ENCODE results near the gene ULK1. TPM values are rescaled to one million over a fixed set of nuclear protein-coding genes. Genes with fewer than 3 reads are reported as not detected.
"Not testable (repeated sequence)": the region's sequence is repeated elsewhere in the genome, so short reads cannot be mapped to it uniquely, and the experiment has no call there.

ULK1 gene
- total RNA-seq, 1 donor from 2014 or later = 156 TPM

- H3K9me3 ChIP-seq = no peaks in the 10 kb centered on the region
- no peak overlapping the region for H3K27ac ChIP-seq
- no peak for DNase-seq (ENCODE audit: low spot score in 2 of 2)
- H3K36me3 ChIP-seq = no peaks in the 10 kb centered on the region
- H3K4me1 ChIP-seq = no peaks in the 10 kb centered on the region
- no peak for TF ChIP-seq CTCF (IDR thresholded peaks at IDR 0.05)
- intact Hi-C loops (cut with DNase I) = no loop called here
- H3K27me3 ChIP-seq = no peaks in the 10 kb centered on the region
- no peak overlapping the region for H3K4me3 ChIP-seq
Observed at GRCh38 chr12:131867891-131868675, 26.3 kb upstream of the ULK1 start.

- no peak for DNase-seq (ENCODE audit: low spot score in 2 of 2)
- no peak overlapping the region for H3K4me3 ChIP-seq
- no peaks in the 10 kb centered on the region for H3K9me3 ChIP-seq
- H3K27ac ChIP-seq = no peak overlapping the region
- intact Hi-C loops (cut with DNase I) = no loop called here
- H3K4me1 ChIP-seq = no peaks in the 10 kb centered on the region
- no peak for TF ChIP-seq CTCF (IDR thresholded peaks at IDR 0.05)
- no peaks in the 10 kb centered on the region for H3K36me3 ChIP-seq
- no peaks in the 10 kb centered on the region for H3K27me3 ChIP-seq
Observed at GRCh38 chr12:131869871-131870418, 24.5 kb upstream of the ULK1 start.

GRCh38 chr12:131871677-131872076, 22.7 kb upstream of the ULK1 start:
- Histone ChIP-seq H3K36me3 (no peaks in the 10 kb centered on the region), H3K27ac (no peak overlapping the region), H3K4me3 (no peak overlapping the region), H3K27me3 (no peaks in the 10 kb centered on the region), H3K9me3 (no peaks in the 10 kb centered on the region), H3K4me1 (no peaks in the 10 kb centered on the region)
- intact Hi-C loops (cut with DNase I) = no loop called here
- no peak for DNase-seq (ENCODE audit: low spot score in 2 of 2)
- TF ChIP-seq CTCF (IDR thresholded peaks at IDR 0.05) = no peak

GRCh38 chr12:131872154-131873051, 22.0 kb upstream of the ULK1 start:
- Histone ChIP-seq H3K4me3 (no peak overlapping the region), H3K36me3 (no peaks in the 10 kb centered on the region), H3K27me3 (no peaks in the 10 kb centered on the region), H3K4me1 (no peaks in the 10 kb centered on the region), H3K27ac (no peak overlapping the region), H3K9me3 (no peaks in the 10 kb centered on the region)
- intact Hi-C loops (cut with DNase I) = no loop called here
- no peak for TF ChIP-seq CTCF (IDR thresholded peaks at IDR 0.05)
- DNase-seq (ENCODE audit: low spot score in 2 of 2) = no peak

- TF ChIP-seq CTCF (IDR thresholded peaks at IDR 0.05) = no peak
- Histone ChIP-seq H3K36me3 (no peaks in the 10 kb centered on the region), H3K27me3 (no peaks in the 10 kb centered on the region), H3K4me3 (no peak overlapping the region), H3K9me3 (no peaks in the 10 kb centered on the region), H3K27ac (no peak overlapping the region), H3K4me1 (no peaks in the 10 kb centered on the region)
- intact Hi-C loops (cut with DNase I) = no loop called here
- DNase-seq (ENCODE audit: low spot score in 2 of 2) = no peak
Observed at GRCh38 chr12:131873293-131873692, 21.1 kb upstream of the ULK1 start.

GRCh38 chr12:131874972-131875371, 19.4 kb upstream of the ULK1 start:
- DNase-seq (ENCODE audit: low spot score in 2 of 2); H3K4me3 ChIP-seq; H3K9me3 ChIP-seq; H3K36me3 ChIP-seq; H3K4me1 ChIP-seq; H3K27me3 ChIP-seq; H3K27ac ChIP-seq; intact Hi-C loops (cut with DNase I): not testable (repeated sequence)

- intact Hi-C loops (cut with DNase I); H3K27me3 ChIP-seq; H3K4me1 ChIP-seq; H3K4me3 ChIP-seq; DNase-seq (ENCODE audit: low spot score in 2 of 2); H3K27ac ChIP-seq; H3K36me3 ChIP-seq; H3K9me3 ChIP-seq: not testable (repeated sequence)
Observed at GRCh38 chr12:131877216-131877615, 17.2 kb upstream of the ULK1 start.

GRCh38 chr12:131878436-131878835, 16.0 kb upstream of the ULK1 start:
- H3K27ac ChIP-seq; DNase-seq (ENCODE audit: low spot score in 2 of 2); H3K36me3 ChIP-seq; intact Hi-C loops (cut with DNase I); H3K4me3 ChIP-seq; H3K4me1 ChIP-seq; H3K27me3 ChIP-seq; H3K9me3 ChIP-seq: not testable (repeated sequence)

All from ascending aorta (tissue), 2 donors.